Cerebellar nuclear complex (tissue), 1 donor: ENCODE results near the gene AKT1.
"Not testable (repeated sequence)": the region's sequence is repeated elsewhere in the genome, so short reads cannot be mapped to it uniquely, and the experiment has no call there.

Experiments
- DNase-seq, 2 experiments: peaks; one replicate each; lab custom pipeline; 2025; lab: John Stamatoyannopoulos, UW

AKT1 gene

GRCh38 chr14:104739026-104739425 is 56.5 kb downstream of the AKT1 start:
- DNase-seq = no peak

DNA sequence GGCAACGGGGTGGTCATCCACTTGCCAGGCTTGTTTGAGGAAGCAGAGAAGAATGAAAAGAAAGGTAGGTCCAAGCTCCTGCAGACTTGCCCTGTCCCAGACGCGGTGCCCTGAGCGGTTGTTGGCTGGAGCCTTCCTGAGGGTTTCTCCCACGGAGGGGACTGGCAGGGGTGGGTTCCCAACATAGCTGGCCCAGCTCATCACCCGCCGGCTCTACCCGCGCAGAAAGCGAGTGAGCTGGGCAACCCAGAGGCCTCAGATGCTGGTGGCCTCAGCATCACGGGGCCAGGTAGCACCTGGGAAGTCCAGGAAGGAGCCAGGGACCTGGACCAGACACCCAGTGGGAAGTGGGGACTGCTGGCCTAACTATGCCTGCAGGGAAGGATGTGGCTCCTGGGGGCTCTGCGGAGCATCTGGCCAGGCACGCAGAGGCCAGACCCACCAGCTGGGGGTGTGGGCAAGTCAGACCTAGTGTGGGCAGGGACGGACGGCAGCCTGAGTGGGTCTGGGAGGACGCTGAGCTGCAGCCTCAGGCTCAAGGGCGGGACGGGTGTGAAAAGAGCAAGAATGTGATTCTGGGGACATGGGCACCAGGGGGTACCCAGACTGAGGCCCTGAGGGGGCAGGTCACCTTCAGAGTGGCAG is 57.1 kb downstream of the AKT1 start:
- no peak for DNase-seq

DNA sequence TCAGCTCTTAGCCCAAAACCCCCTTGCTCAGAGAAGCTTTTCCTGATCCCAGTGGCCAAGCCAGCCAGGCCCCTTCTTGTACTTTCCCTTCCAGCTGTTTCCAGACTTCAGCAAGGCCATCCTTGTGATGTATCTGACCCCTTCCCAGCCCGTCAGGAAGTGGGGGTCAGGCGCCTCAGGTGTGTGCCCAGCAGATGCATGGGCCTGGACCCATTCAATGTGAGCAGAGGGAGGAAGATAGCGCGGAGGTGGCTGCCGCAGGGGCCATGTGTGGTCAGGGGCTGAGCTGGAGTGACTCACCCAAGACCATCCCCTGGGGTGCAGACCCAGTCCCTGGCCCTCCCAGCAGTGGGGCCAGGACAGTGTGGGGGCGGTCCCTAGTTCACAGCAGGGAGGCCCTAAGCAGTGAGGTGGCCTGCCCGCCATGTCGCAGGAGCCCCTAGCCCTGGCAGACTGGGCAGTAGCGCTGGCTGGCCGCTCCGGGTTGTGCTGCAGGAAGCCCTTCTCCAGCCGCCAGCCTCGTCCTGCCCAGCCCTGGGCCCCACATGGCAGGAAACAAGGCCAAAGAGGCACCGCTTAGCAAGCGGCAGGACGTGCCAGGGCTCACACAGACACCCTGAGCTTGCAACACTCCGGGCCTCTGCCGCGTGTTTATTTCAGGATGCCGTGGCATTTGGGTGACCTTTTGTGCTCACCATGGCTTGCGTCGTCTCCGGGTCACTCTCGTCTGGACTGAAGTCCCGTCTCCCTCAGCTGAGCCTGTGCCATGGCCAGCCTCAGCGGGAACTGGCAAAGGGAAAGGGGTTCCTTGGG is 59.5 kb downstream of the AKT1 start:
- DNase-seq = no peak

DNA sequence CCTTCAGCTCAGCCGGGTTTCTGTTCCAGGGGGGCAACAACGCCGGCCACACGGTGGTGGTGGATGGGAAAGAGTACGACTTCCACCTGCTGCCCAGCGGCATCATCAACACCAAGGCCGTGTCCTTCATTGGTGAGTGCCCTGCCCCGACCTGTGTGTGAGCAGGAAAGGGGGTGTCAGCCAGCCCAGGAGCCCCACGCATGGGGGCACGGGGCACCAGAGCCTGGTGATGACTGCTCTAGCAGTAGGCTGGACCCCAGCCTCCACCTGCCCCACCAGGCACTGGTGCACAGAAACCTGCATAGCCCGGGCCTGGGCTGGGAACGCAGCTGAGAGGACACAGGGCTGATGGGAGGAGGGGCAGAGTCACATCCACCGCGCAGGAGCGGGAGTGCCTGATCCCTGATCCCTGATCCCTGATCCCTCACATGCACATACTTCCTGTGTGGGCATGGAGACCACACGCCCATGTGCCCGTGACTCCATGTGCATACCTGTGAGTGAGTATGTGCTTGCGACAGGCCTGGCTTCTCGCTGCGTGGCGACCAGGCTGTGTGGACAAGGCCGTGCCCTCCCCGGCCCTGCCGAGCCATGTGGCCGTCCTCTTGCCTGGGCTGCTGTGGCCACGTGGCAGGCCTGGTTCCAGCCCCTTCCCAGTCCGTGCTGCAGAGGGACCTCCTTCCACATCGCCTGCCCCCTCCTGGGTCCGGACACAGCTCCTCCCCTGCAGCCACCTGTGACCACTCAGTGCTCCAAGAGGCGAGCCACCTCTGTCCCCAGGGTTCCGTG is 60.4 kb downstream of the AKT1 start:
- no peak for DNase-seq

DNA sequence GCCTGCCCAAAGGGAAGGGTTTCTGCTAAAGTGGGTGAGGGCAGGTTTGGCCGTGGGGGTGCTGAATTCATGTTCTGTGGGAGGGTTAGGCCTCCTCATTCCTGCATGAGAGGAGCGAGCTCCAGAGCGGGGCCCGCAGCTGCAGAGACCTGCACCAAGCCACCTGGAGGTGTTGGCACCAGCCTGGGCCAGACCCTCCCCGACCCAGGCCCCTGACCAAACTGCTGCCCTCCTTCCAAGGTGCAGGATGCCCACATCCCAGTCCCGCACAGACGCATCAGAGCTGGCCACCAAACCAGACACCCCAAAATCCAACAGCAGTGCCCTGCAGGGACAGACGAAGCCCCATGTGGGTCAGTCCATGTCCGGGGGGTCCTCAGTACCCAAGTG is 61.0 kb downstream of the AKT1 start:
- no peak for DNase-seq

GRCh38 chr14:104734051-104734587 is 61.4 kb downstream of the AKT1 start:
- no peak for DNase-seq

- no peak for DNase-seq
Measured at GRCh38 chr14:104732931-104733681, 62.4 kb downstream of the AKT1 start.

DNA sequence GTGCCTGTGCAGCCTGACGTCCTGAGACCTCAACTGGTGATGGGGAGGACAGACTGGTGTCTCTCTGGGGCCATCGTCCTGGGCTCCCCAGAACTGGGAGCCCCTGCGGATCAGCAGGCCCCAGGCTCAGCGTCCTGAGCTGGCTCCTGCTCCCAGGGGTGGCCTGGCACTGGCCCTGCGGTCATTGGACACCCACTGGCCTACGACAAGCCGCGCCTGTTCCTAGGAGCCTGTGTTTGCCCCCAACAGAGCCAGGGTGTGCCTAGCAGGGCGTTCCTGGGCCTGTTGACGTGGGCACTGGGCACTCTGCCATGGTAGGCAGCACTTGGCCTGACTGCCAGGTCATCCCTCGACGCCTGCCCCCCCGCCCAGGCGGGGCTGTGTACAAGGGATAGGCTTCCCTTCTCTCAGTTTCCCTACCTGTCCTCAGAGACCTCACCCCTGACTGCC is 63.2 kb downstream of the AKT1 start:
- DNase-seq = no peak

DNA sequence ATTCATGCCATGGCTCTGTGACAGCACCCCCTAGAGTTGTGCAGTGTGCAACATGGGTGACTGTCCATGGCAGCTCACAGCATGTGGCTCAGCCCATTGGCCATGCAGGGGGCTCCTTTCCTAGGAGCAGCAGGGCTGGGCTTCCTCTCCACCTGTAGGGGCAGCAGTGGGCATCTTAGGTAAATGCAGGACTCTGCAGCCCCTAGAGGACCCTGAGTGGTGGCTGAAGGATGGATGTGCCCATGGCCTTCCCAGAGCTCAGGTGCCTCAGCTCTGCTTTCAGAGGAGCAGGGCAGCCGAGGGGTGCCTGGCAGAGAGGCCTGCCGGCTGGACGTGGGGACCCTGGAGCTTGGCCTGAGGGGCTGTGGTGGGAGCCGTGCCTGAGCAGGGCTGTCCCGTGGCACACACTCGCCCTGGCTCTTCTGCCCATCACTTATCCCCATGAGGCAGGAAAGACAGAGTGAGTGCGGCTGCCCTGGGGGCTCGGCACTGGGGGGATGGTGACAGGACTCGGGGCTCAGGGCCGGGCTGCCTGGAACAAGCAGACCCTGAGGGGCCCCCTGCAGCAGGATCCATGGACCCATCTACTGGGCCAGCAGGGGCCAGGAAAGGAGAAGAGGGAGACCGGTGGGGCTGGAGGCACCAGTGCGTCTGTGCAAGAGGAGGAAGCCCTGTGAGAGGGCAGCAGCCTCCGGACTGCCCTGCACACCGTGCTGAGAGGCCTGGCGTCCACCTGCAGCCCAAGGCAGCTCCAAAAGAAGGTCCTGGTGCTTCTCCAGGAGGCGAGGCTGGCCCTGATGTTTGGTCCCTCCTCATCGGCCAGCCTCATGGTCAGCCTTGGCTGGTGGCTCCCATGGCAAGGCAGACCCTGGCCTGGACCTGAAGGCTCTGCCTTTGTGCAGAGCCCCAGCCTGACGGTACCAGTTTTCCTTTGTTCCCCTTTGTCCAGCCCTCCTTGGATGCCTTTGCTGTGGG is 63.9 kb downstream of the AKT1 start:
- DNase-seq = no peak

- no peak for DNase-seq
Measured at GRCh38 chr14:104730487-104730886, 65.1 kb downstream of the AKT1 start.

DNA sequence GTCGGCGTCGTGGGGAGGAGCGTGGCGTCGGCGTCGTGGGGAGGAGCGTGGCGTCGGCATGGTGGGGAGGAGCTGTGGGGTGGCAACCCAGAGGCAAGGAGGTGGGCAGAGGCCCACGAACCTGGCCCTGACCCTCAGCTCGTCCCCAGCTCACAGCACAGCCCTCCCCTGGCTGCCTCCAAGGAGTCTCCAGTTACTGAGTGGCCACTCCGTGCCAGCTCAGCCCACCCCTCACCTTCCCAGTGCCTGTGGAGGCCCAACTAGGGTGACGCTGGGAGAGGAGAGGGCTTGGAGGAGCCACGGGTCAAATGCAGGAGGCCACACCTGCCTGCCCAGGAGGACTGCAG is 65.7 kb downstream of the AKT1 start:
- no peak for DNase-seq

DNA sequence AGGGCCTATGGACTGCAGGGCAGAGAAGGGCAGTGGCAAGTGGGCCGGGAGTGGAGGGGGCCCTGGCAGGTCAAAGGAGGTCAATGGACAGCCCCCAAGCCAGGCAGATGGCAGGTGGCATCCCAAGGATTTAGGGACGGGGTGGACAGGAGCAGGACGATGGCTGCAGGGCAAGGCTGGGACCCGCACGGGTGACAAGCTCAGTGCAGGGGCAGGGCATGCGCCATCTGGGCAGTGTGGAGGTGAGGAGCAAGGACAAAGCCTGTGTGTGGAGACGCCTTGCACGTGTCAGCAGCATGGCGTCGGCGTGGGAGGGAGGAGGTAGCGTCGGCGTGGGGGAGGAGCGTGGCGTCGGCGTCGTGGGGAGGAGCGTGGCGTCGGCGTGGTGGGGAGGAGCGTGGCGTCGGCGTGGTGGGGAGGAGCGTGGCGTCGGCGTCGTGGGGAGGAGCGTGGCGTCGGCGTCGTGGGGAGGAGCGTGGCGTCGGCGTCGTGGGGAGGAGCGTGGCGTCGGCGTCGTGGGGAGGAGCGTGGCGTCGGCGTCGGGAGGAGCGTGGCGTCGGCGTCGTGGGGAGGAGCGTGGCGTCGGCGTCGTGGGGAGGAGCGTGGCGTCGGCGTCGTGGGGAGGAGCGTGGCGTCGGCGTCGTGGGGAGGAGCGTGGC is 66.2 kb downstream of the AKT1 start:
- DNase-seq = not testable (repeated sequence)

- no peak for DNase-seq
Measured at GRCh38 chr14:104728631-104729030, 66.9 kb downstream of the AKT1 start.

- no peak for DNase-seq
Measured at GRCh38 chr14:104726600-104727451, 68.7 kb downstream of the AKT1 start.

DNA sequence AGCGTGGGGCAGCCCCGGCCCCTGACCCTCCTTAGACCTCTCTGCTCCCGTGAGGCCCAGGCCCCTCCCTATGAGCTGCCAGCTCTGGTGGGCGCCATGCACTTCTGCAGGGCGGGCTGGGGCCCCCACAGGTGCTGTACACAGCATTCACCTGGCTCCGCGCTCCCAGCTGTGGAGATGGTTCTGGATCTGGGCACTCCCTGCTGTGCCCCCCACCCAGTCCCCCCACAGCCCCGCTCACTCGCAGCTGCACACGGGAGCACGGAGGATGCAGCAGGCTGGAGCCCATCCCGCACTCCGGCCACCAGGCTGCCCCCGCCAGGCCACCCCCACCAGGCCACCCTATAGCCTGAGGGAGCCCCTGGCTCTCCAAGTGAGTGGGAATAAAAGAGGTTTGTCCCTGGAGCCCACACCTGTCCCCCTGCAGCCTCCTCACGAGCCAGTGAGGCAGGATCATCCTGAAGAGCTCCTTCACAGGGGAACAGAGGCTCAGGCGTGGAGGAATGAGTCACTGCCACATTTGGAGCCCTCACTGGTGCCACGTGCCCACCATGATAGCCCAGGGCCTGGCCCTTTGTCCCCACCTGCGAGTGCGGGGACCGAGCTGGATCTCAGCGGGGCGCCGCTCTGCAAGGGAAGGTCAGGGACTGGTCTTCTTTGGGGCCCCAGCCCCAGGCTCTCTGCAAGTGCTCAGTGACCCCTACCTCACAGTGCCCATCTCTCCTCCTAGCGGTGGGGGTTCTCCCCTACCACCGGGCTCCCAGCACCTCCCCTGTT is 69.6 kb downstream of the AKT1 start:
- DNase-seq = no peak

DNA sequence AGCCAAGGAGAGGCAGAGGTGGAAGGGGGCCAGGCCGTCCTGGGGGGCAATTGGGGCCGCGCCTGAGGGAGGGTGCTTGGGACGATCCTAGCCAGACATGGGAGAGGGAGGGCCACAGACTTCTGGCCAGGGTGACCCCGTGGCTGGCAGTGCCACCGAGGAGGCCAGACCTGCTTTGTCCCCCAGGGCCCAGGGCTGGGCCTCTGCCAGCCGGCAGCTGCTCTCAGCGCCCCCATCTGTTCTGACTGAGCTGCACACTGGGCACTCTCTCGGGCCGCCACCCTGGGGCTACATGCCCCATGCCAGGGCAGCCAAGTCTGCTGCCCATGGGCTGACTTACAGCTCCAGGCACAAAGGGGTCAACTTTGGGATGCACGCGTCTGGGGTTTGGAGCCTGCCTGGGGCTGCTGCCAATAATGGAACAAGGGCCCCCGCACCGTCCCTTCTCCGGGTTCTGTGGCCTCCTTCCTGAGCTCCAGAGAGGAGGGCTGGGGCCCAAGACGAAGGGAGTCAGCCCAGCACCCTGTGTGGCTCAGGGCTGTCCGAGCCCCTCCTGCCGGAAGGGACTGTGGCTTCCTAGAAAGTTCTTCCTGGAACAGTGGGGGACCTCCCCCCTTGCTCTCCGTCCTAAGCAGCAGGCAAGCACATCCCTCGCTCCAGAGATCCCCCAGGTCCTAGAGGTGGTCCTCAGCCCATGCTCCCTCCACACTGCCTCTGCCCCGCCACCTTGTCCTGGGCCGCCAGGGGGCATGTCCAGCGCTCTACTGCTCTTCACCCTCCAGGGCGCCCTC is 70.4 kb downstream of the AKT1 start:
- DNase-seq = no peak

DNA sequence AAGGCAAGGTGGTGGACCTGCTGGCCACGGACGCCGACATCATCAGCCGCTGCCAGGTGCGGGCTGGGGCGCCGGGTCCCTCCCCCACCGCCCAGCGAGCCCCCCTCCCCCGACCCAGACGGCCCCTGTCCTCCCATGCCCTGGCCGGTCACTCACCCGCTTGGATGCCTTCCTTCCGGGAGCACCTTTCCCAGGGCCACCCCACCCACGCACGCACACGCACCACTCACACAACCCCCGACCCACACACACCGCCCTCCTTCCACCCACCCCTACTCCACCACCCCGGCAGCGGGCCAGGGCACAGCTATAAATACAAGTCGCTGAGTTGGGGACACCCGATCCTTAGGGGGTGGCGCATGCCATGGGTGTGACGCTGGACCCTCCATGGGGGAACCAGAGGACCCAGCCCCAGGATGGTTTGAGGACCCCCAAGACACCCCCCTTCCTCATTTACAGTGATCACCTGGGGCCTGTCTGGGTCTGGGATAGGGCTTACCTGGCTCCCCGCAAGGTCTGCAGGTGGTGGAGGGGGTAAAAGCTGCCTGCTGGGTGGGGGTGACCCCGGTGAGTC is 71.1 kb downstream of the AKT1 start:
- DNase-seq = no peak
